Measurements from ENCODE around the gene LHFPL6. TPM values are rescaled to one million over a fixed set of nuclear protein-coding genes. Genes with fewer than 3 reads are reported as not detected.
A peak's percentile ranks its signal among the peaks of the same experiment; 100 is the strongest.

LHFPL6 gene
- total RNA-seq, 1 experiment from 2014 or later = 25.7 TPM

GRCh38 chr13:39389013-39389412, 214.0 kb downstream of the LHFPL6 start:
- no peaks in the 10 kb centered on the region; the same call in 1 of the 2 replicates for H3K4me1 ChIP-seq (ENCODE audit: control insufficient read depth, insufficient read depth, low read length)
- no peaks in the 10 kb centered on the region for H3K9me3 ChIP-seq (ENCODE audit: control insufficient read depth, insufficient read depth, low read depth, low read length)
- no peak overlapping the region for H3K4me3 ChIP-seq (ENCODE audit: low read depth in 2 of 2, low read length in 2 of 2)
- intact Hi-C loops (cut with micrococcal nuclease; ENCODE audit: unreplicated experiment) = no loop called here
- CTCF ChIA-PET = no interaction called here
- POLR2A ChIA-PET = no interaction called here
- BruUV-seq (replicated peaks) = no TSS peak
- no peak for ATAC-seq
- DNase-seq (ENCODE audit: low read depth, low spot score) = no peak
- no peaks in the 10 kb centered on the region for H3K36me3 ChIP-seq (ENCODE audit: control insufficient read depth, insufficient read depth, low read length)
- TF ChIP-seq REST (IDR thresholded peaks at IDR 0.05; ENCODE audit: insufficient read depth in 1 of 2, low read depth in 2 of 2, low read length in 1 of 2) (no peak), POLR2AphosphoS5 (IDR thresholded peaks at IDR 0.05; ENCODE audit: low read depth, low read length) (no peak), CTCF (IDR thresholded peaks at IDR 0.05) (no peak), TCF7L2 (IDR thresholded peaks at IDR 0.05; ENCODE audit: low read depth, low read length) (no peak), SIN3A (IDR thresholded peaks at IDR 0.05; ENCODE audit: borderline replicate concordance, insufficient read depth, low read depth, low read length) (no peak)
- in situ Hi-C loops (cut with HindIII; ENCODE audit: low pct_unique_long_range_greater_than_20kb, low sequenced_read_pairs) = no loop called here
- H3K27me3 ChIP-seq (ENCODE audit: control insufficient read depth, insufficient read depth, low read length) = no peaks in the 10 kb centered on the region
- H3K27ac ChIP-seq (ENCODE audit: low read length) = no peak overlapping the region

- in situ Hi-C loops (cut with HindIII; ENCODE audit: low pct_unique_long_range_greater_than_20kb, low sequenced_read_pairs) = no loop called here
- intact Hi-C loops (cut with micrococcal nuclease; ENCODE audit: unreplicated experiment) = no loop called here
- BruUV-seq (replicated peaks) = no TSS peak
- Histone ChIP-seq H3K36me3 (ENCODE audit: control insufficient read depth, insufficient read depth, low read length) (no peaks in the 10 kb centered on the region), H3K9me3 (ENCODE audit: control insufficient read depth, insufficient read depth, low read depth, low read length) (no peaks in the 10 kb centered on the region), H3K4me1 (ENCODE audit: control insufficient read depth, insufficient read depth, low read length) (no peaks in the 10 kb centered on the region; the same call in 1 of the 2 replicates), H3K27me3 (ENCODE audit: control insufficient read depth, insufficient read depth, low read length) (no peaks in the 10 kb centered on the region), H3K27ac (ENCODE audit: low read length) (peak overlapping the region; percentile 54; the same call in 1 of the 2 replicates), H3K4me3 (ENCODE audit: low read depth in 2 of 2, low read length in 2 of 2) (no peak overlapping the region)
- TF ChIP-seq TCF7L2 (IDR thresholded peaks at IDR 0.05; ENCODE audit: low read depth, low read length) = peak; percentile 68
- TF ChIP-seq SIN3A (IDR thresholded peaks at IDR 0.05; ENCODE audit: borderline replicate concordance, insufficient read depth, low read depth, low read length) = no peak
- no peak for TF ChIP-seq CTCF (IDR thresholded peaks at IDR 0.05)
- no peak for TF ChIP-seq REST (IDR thresholded peaks at IDR 0.05; ENCODE audit: insufficient read depth in 1 of 2, low read depth in 2 of 2, low read length in 1 of 2)
- TF ChIP-seq POLR2AphosphoS5 (IDR thresholded peaks at IDR 0.05; ENCODE audit: low read depth, low read length) = no peak
- ATAC-seq (peak; percentile 78; the same call in 1 of the 2 replicates), DNase-seq (ENCODE audit: low read depth, low spot score) (no peak)
- ChIA-PET POLR2A (no interaction called here), CTCF (no interaction called here)
These were observed 217.3 kb downstream of the LHFPL6 start for GRCh38 chr13:39385621-39386231.

All from Panc1 (cell line).